Caco-2 (cell line): ENCODE data around the gene ZNF429. TPM values are rescaled to one million over a fixed set of nuclear protein-coding genes. Genes with fewer than 3 reads are reported as not detected.

Experiments used
- BruUV-seq: library from RNA; stranded (reverse); fragments of 400-500 nt; replicated peaks from 2 replicates; lab custom pipeline; 2021; lab: Mats Ljungman, UMichigan
- CTCF ChIA-PET: fragments of 300-600 bp; sonication (Branson Sonifier 250); formaldehyde crosslinking; loops from one replicate; lab custom pipeline; 2022; ENCODE audit warnings: antibody characterized with exemption; lab: Charles Lee
- POLR2A ChIA-PET: fragments of 300-600 bp; sonication (Branson Sonifier 250); formaldehyde crosslinking; loops from one replicate; lab custom pipeline; 2022; ENCODE audit warnings: antibody characterized with exemption; lab: Charles Lee
- DNase-seq, 2 experiments: peaks; one replicate each; pipeline versions ENCODE4 v3.0.0 to v3.0.0-alpha.2; 2020 to 2022
- H3K27me3 ChIP-seq: replicated peaks from 2 replicates; pipeline ENCODE4 v1.6.0; 2011; ENCODE audit warnings: low read length; ENCODE audit not compliant: control insufficient read depth, insufficient read depth
- H3K36me3 ChIP-seq: 2 replicates; pipeline ENCODE4 v1.5.1; 2011; ENCODE audit warnings: low read length; ENCODE audit not compliant: control insufficient read depth, insufficient read depth
- H3K4me1 ChIP-seq: fragments of 250-450 bp; sonication (Bioruptor Pico); 2 replicates; pipeline ENCODE4 v1.5.1; 2020; ENCODE audit warnings: mild to moderate bottlenecking
- H3K4me3 ChIP-seq: 2 replicates; pipeline ENCODE4 v1.5.1; 2011; ENCODE audit warnings: low read depth, mild to moderate bottlenecking, control low read depth, low read length
- H3K9me3 ChIP-seq: fragments of 250-450 bp; sonication (Bioruptor Pico); 2 replicates; pipeline ENCODE4 v1.5.1; 2020; ENCODE audit warnings: mild to moderate bottlenecking, moderate library complexity
- H3K27ac Mint-ChIP-seq: one replicate; pipeline ENCODE4 v1.8.0; 2022; ENCODE audit warnings: mixed read lengths; ENCODE audit not compliant: unreplicated experiment
- H3K27me3 Mint-ChIP-seq: one replicate; pipeline ENCODE4 v1.8.0; 2022; ENCODE audit warnings: mixed read lengths; ENCODE audit not compliant: insufficient read depth, unreplicated experiment
- H3K36me3 Mint-ChIP-seq: one replicate; pipeline ENCODE4 v1.8.0; 2022; ENCODE audit warnings: mild to moderate bottlenecking, mixed read lengths; ENCODE audit not compliant: insufficient read depth, unreplicated experiment
- H3K4me1 Mint-ChIP-seq: one replicate; pipeline ENCODE4 v1.8.0; 2022; ENCODE audit warnings: low read depth, mixed read lengths; ENCODE audit not compliant: unreplicated experiment
- H3K4me3 Mint-ChIP-seq: one replicate; pipeline ENCODE4 v1.8.0; 2022; ENCODE audit warnings: mild to moderate bottlenecking, moderate library complexity, mixed read lengths; ENCODE audit not compliant: unreplicated experiment
- H3K9me3 Mint-ChIP-seq: one replicate; pipeline ENCODE4 v1.8.0; 2022; ENCODE audit warnings: mixed read lengths; ENCODE audit not compliant: unreplicated experiment
- intact Hi-C: fragments of 100-400 bp; cut with micrococcal nuclease; formaldehyde crosslinking; loops from one replicate; pipeline ENCODE4 v1.10.0; 2022; ENCODE audit not compliant: unreplicated experiment
- total RNA-seq: library from RNA; stranded (reverse); gene quantifications from 2 replicates; pipeline ENCODE4 v1.2.3, GENCODE V29; 2022
- TF ChIP-seq, protein P1 (sequence below), 2 experiments: fragments of 200-600 bp in 1 of 2; IDR thresholded peaks; 1 replicate in 1 of 2; 2 replicates in 1 of 2; pipeline versions ENCODE4 v1.5.1 to v1.8.0; 2011 to 2022; ENCODE audit warnings: antibody characterized with exemption in 1 of 2, control low read depth in 1 of 2, inconsistent platforms in 1 of 2, low read depth in 1 of 2, low read length in 1 of 2, mild to moderate bottlenecking in 1 of 2, moderate library complexity in 1 of 2; ENCODE audit not compliant: insufficient read depth in 1 of 2, severe bottlenecking in 1 of 2, unreplicated experiment in 1 of 2

The ZNF429 gene
- total RNA-seq, 1 experiment from 2014 or later = 0.29 TPM

DNA sequence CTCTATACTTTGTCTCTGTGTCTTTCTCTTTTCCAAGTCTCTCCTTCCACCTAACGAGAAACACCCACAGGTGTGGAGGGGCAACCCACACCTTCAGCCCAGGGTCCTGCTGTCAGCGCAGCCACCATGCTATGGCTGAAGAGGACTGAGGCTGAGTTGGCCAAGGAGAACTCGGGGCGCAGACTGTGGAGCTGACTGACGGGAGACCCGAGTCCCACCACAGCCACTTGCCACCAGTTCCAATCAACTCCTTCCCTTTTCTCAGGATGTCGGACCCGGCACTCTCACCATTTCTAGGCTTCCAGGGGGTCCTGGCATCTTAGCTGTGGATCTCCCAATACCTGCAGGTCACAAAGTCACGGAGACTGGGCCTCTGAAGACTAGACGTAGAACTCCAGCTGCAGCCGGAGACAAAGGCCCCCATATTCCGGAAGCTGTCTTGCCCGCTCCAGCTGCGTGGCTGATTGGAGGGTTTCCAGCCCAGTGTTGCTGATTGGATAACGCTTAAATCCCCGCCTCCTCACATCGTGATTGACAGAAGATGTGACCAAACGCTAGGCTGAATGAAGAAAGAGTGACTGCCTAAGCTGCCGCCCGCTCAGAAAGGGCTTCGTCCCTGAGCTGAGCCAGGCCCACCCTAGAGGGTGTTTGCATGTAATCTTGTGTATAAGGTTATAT lies 63.6 kb downstream of the ZNF429 start:
- H3K27me3 ChIP-seq = no peaks in the 10 kb centered on the region
- ChIA-PET CTCF (no interaction called here), POLR2A (no interaction called here)
- no peaks in the 10 kb centered on the region for H3K36me3 ChIP-seq
- BruUV-seq = no TSS peak
- H3K4me3 Mint-ChIP-seq = no peak overlapping the region
- H3K36me3 Mint-ChIP-seq = no peaks in the 10 kb centered on the region
- H3K27ac Mint-ChIP-seq = no peak overlapping the region
- peaks cover 78% of the 10 kb centered on the region for H3K9me3 Mint-ChIP-seq
- H3K4me1 ChIP-seq = no peaks in the 10 kb centered on the region
- no peak for DNase-seq
- TF ChIP-seq, protein P1, sequence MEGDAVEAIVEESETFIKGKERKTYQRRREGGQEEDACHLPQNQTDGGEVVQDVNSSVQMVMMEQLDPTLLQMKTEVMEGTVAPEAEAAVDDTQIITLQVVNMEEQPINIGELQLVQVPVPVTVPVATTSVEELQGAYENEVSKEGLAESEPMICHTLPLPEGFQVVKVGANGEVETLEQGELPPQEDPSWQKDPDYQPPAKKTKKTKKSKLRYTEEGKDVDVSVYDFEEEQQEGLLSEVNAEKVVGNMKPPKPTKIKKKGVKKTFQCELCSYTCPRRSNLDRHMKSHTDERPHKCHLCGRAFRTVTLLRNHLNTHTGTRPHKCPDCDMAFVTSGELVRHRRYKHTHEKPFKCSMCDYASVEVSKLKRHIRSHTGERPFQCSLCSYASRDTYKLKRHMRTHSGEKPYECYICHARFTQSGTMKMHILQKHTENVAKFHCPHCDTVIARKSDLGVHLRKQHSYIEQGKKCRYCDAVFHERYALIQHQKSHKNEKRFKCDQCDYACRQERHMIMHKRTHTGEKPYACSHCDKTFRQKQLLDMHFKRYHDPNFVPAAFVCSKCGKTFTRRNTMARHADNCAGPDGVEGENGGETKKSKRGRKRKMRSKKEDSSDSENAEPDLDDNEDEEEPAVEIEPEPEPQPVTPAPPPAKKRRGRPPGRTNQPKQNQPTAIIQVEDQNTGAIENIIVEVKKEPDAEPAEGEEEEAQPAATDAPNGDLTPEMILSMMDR (IDR thresholded peaks at IDR 0.05; ENCODE audit: insufficient read depth in 1 of 2, low read depth in 1 of 2, low read length in 1 of 2, severe bottlenecking in 1 of 2, unreplicated experiment in 1 of 2) = no peak
- no peak overlapping the region for H3K4me3 ChIP-seq
- H3K27me3 Mint-ChIP-seq = no peaks in the 10 kb centered on the region
- H3K9me3 ChIP-seq = peaks cover 25% of the 10 kb centered on the region
- intact Hi-C loops = no loop called here
- no peaks in the 10 kb centered on the region for H3K4me1 Mint-ChIP-seq

DNA sequence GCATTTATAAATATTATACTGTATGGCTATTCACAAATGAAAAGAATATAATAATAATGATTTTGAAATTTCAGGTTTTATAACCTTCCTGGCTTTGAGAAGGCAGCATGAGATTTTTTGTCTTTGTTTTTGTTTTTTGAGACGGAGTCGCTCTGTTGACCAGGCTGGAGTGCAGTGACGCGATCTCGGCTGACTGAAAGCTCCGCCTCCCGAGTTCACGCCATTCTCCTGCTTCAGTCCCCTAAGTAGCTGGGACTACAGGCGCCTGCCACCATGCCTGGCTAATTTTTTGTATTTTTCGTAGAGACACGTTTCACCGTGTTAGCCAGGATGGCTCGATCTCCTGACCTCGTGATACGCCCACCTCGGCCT lies 64.1 kb downstream of the ZNF429 start:
- Histone ChIP-seq H3K36me3 (no peaks in the 10 kb centered on the region), H3K4me3 (no peak overlapping the region), H3K9me3 (peaks cover 25% of the 10 kb centered on the region), H3K4me1 (no peaks in the 10 kb centered on the region), H3K27me3 (no peaks in the 10 kb centered on the region)
- H3K27ac Mint-ChIP-seq = no peak overlapping the region
- H3K4me3 Mint-ChIP-seq = no peak overlapping the region
- H3K27me3 Mint-ChIP-seq = no peaks in the 10 kb centered on the region
- POLR2A ChIA-PET = no interaction called here
- TF ChIP-seq, protein P1 (IDR thresholded peaks at IDR 0.05; ENCODE audit: insufficient read depth in 1 of 2, low read depth in 1 of 2, low read length in 1 of 2, severe bottlenecking in 1 of 2, unreplicated experiment in 1 of 2) = no peak
- peaks cover 78% of the 10 kb centered on the region for H3K9me3 Mint-ChIP-seq
- intact Hi-C loops = no loop called here
- H3K36me3 Mint-ChIP-seq = no peaks in the 10 kb centered on the region
- no peaks in the 10 kb centered on the region for H3K4me1 Mint-ChIP-seq
- CTCF ChIA-PET = no interaction called here
- no peak for DNase-seq
- BruUV-seq = no TSS peak

DNA sequence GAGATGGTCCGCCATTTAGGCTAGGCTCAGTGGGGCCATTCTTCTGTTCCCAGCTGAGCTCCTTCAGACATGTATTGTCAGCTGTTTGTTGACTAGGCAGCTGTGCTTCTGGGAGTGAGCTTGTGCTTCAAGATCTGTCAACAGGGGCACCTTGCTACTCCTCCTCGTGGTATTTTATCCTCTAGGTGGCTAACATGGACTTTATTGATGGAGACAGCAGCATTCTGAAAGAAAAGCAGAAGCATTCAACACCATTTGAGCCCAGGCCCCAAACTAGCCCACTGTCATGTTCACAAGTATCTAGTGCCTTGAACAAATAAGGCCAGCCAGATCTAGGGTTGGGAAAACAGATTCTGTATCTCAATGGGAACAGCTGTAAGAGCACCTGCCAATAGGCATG lies 65.9 kb downstream of the ZNF429 start:
- no peak for DNase-seq
- TF ChIP-seq, protein P1 (IDR thresholded peaks at IDR 0.05; ENCODE audit: insufficient read depth in 1 of 2, low read depth in 1 of 2, low read length in 1 of 2, severe bottlenecking in 1 of 2, unreplicated experiment in 1 of 2) = no peak
- no peaks in the 10 kb centered on the region for H3K27me3 ChIP-seq
- CTCF ChIA-PET = no interaction called here
- Mint-ChIP-seq H3K36me3 (no peaks in the 10 kb centered on the region), H3K4me3 (no peak overlapping the region), H3K27ac (no peak overlapping the region), H3K4me1 (no peaks in the 10 kb centered on the region), H3K9me3 (peaks cover 89% of the 10 kb centered on the region), H3K27me3 (no peaks in the 10 kb centered on the region)
- peaks cover 25% of the 10 kb centered on the region for H3K9me3 ChIP-seq
- intact Hi-C loops = no loop called here
- BruUV-seq = no TSS peak
- no peak overlapping the region for H3K4me3 ChIP-seq
- H3K36me3 ChIP-seq = no peaks in the 10 kb centered on the region
- H3K4me1 ChIP-seq = no peaks in the 10 kb centered on the region
- POLR2A ChIA-PET = no interaction called here
